HFFc6 (cell line): ENCODE results near the gene CD300H. TPM values are rescaled to one million over a fixed set of nuclear protein-coding genes. Genes with fewer than 3 reads are reported as not detected.

ENCODE experiments used
- DNase-seq: peaks from one replicate; pipeline ENCODE4 v3.0.0-alpha.2; 2018
- H3K27ac Mint-ChIP-seq: 2 replicates; pipeline ENCODE4 v1.8.0; 2020; ENCODE audit warnings: mild to moderate bottlenecking, mixed read lengths
- H3K27me3 Mint-ChIP-seq: 2 replicates; pipeline ENCODE4 v1.8.0; 2021; ENCODE audit warnings: mild to moderate bottlenecking, moderate library complexity, mixed read lengths; ENCODE audit not compliant: insufficient read depth
- H3K36me3 Mint-ChIP-seq: 2 replicates; pipeline ENCODE4 v1.8.0; 2021; ENCODE audit warnings: low read depth, mixed read lengths
- H3K4me1 Mint-ChIP-seq: 2 replicates; pipeline ENCODE4 v1.8.0; 2020; ENCODE audit warnings: low read depth, mixed read lengths
- H3K4me3 Mint-ChIP-seq: 2 replicates; pipeline ENCODE4 v1.8.0; 2020; ENCODE audit warnings: mild to moderate bottlenecking, moderate library complexity, mixed read lengths
- H3K9me3 Mint-ChIP-seq: 2 replicates; pipeline ENCODE4 v1.8.0; 2020; ENCODE audit warnings: mild to moderate bottlenecking, mixed read lengths
- total RNA-seq, 6 experiments: library from RNA; stranded (reverse); fragmentation: NEBNext Ultra II Directional; extraction: Animal tissue kit (Norgen Biotek cat#: 25700); gene quantifications; 2 replicates in 1 of 6; 3 replicates in 5 of 6; pipeline ENCODE4 v1.2.3, GENCODE V29; 2021
- TF ChIP-seq, protein P1 (sequence below): fragments of 200-600 bp; sonication (generic); IDR thresholded peaks from 2 replicates; pipeline ENCODE4 v1.5.0; 2021; ENCODE audit warnings: antibody characterized with exemption, mild to moderate bottlenecking

Gene CD300H
- total RNA-seq, 6 experiments from 2014 or later = not detected

DNA sequence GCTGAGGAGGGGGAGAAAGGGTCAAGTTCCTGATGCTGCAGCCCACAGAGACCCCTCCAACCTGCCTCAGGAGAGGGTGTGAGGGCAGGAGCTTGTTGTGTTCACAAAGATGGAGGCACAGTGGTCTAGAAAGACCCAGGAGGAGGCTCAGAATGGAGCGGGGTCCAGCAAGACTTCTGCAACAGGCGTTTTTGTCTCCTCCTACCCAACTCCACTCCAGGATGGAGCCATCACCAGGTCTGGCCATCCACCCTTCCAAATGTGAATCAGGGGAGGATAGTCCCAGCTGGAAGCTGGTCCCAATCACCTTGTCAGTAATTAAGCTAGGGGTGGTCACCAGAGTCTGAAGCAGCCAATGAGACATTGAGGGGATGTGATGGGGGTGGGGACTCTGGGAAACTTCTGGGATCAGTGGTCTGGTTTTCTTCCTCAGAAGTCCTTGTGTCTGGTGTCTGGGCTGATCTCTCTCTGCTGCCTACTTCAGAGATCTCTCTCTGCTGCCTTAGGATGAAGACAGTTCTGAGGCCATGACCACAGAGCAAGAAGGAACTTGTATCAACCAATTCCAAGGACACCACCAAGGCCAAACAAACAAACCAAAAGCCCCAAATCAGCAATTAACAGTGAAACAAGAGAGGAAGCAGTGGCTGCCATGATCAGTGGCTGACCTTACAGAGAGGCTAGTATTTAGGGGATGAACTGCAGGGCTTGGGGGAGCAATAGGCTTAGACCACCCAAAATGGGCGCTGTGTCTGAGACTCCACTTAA lies 50.6 kb downstream of the CD300H start:
- Mint-ChIP-seq H3K9me3 (peaks cover 88% of the 10 kb centered on the region), H3K27me3 (peaks cover 11% of the 10 kb centered on the region), H3K36me3 (peaks cover 18% of the 10 kb centered on the region), H3K4me1 (no peaks in the 10 kb centered on the region), H3K27ac (no peak overlapping the region), H3K4me3 (no peak overlapping the region)
- TF ChIP-seq, protein P1, sequence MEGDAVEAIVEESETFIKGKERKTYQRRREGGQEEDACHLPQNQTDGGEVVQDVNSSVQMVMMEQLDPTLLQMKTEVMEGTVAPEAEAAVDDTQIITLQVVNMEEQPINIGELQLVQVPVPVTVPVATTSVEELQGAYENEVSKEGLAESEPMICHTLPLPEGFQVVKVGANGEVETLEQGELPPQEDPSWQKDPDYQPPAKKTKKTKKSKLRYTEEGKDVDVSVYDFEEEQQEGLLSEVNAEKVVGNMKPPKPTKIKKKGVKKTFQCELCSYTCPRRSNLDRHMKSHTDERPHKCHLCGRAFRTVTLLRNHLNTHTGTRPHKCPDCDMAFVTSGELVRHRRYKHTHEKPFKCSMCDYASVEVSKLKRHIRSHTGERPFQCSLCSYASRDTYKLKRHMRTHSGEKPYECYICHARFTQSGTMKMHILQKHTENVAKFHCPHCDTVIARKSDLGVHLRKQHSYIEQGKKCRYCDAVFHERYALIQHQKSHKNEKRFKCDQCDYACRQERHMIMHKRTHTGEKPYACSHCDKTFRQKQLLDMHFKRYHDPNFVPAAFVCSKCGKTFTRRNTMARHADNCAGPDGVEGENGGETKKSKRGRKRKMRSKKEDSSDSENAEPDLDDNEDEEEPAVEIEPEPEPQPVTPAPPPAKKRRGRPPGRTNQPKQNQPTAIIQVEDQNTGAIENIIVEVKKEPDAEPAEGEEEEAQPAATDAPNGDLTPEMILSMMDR = no peak
- DNase-seq = no peak

DNA sequence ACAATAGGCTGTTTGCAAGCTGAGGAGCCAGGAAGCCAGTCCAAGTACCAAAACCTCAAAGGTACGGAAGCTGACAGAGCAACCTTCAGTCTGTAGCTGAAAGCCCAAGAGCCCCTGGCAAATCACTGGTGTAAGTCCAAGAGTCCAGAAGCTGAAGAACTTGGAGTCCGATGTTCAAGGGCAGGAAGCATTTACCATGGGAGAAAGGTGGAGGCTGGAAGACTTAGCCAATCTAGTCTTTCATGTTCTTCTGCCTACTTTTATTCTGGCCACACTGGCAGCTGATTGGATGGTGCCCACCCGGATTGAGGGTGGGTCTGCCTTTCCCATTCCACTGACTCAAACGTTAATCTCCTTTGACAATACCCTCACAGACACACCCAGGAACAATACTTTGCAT lies 51.4 kb downstream of the CD300H start:
- TF ChIP-seq, protein P1 = no peak
- no peak overlapping the region for H3K27ac Mint-ChIP-seq
- peaks cover 87% of the 10 kb centered on the region for H3K9me3 Mint-ChIP-seq
- DNase-seq = no peak
- no peaks in the 10 kb centered on the region for H3K4me1 Mint-ChIP-seq
- H3K4me3 Mint-ChIP-seq = no peak overlapping the region
- H3K27me3 Mint-ChIP-seq = peaks cover 11% of the 10 kb centered on the region
- peaks cover 18% of the 10 kb centered on the region for H3K36me3 Mint-ChIP-seq

DNA sequence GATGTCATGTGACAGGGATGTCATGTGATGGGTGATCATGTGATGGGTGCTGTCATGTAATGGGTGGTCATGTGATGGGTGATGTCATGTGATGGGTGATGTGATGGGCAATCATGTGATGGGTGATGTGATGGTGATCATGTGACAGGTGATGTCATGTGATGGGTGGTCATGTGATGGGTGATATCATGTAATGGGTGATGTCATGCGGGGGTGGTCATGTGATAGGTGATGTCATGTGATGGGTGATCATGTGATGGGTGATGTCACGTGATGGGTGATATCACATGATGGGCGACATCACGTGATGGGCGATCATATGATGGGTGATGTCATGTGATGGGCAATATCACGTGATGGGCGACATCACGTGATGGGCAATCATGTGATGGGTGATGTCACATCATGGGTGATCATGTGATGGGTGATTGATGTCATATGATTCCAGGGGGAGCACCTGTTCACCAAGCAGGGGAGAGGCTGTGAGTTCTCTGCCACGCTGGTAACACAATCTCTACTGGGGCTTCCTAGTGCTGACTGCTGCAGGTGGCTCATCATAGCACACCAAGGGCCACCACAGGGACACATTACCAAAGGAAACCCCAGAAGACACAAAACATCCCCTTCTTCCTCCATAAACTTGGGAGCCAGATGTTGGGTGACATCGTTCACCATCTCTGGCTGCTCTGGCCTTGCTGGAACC lies 52.5 kb downstream of the CD300H start:
- TF ChIP-seq, protein P1 = no peak
- Mint-ChIP-seq H3K4me3 (peak overlapping the region; percentile 4; the same call in 1 of the 2 replicates), H3K27me3 (peaks cover 11% of the 10 kb centered on the region)

DNA sequence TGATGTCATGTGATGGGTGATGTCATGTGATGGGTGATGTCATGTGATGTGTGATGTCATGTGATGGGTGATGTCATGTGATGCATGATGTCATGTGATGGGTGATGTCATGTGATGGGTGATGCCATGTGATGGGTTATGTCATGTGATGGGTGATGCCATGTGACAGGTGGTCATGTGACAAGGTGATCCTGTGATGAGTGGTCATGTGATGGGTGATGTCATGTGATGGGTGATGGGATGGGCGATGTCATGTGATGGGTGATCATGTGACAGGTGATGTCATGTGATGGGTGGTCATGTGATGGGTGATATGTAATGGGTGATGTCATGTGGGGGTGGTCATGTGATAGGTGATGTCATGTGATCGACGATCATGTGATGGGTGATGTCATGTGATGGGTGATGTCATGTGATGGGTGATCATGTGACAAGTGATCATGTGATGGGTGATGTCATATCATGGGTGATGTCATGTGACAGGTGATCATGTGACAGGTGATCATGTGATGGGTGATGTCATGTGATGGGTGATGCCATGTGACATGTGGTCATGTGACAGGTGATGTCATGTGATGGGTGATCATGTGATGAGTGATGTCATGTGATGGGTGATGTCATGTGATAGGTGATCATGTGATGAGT lies 53.2 kb downstream of the CD300H start:
- peaks cover 11% of the 10 kb centered on the region for H3K27me3 Mint-ChIP-seq
- peak; percentile 30 for DNase-seq

More for the DNA sequence above, 52.5 kb downstream of the CD300H start:
- no peaks in the 10 kb centered on the region for H3K4me1 Mint-ChIP-seq
- peaks cover 76% of the 10 kb centered on the region for H3K9me3 Mint-ChIP-seq
- peak; percentile 15 for DNase-seq
- peak overlapping the region; percentile 70 for H3K27ac Mint-ChIP-seq
- peaks cover 18% of the 10 kb centered on the region for H3K36me3 Mint-ChIP-seq

DNA sequence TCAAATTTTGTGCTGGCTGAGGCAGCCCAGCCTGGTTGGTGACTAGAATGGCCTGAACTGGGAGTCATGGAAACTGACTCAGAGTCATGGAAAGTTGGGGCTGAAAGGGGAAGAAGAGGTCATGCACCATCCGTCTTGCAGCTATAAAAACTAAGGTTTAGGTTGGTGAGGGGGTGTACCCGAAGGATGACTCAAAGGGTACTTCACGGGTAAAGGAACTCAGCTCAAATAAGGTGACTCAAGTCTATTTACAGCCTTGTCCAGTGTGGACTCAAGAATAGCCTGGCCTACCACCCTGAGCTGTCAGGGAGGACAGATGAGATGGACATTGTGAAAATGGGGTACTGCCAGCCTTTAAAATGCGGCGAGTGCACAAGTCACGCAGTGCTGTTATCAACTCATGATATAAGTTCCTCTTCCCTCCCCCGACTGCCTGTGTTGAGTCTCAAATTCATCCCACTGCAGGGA lies 54.7 kb downstream of the CD300H start:
- Mint-ChIP-seq H3K27ac (no peak overlapping the region), H3K36me3 (peaks cover 18% of the 10 kb centered on the region), H3K9me3 (peaks cover 68% of the 10 kb centered on the region), H3K4me1 (no peaks in the 10 kb centered on the region), H3K27me3 (peaks cover 9% of the 10 kb centered on the region), H3K4me3 (no peak overlapping the region)
- TF ChIP-seq, protein P1 = no peak
- peak; percentile 1 for DNase-seq

More for the DNA sequence above, 53.2 kb downstream of the CD300H start:
- no peaks in the 10 kb centered on the region for H3K4me1 Mint-ChIP-seq
- peaks cover 18% of the 10 kb centered on the region for H3K36me3 Mint-ChIP-seq
- H3K4me3 Mint-ChIP-seq = peak overlapping the region; percentile 23; the same call in 1 of the 2 replicates
- peaks cover 72% of the 10 kb centered on the region for H3K9me3 Mint-ChIP-seq
- peak overlapping the region; percentile 70 for H3K27ac Mint-ChIP-seq
- TF ChIP-seq, protein P1 = no peak
